Body of pancreas (tissue), 4 donors: ENCODE results near the gene ZMYM2.

ENCODE experiments used
- POLR2A ChIP-seq, 3 donors: fragments of 450-650 bp; IDR thresholded peaks; one replicate each; pipeline ENCODE4 v1.6.1; 2016; ENCODE audit warnings: antibody characterized with exemption in 3 of 3, mild to moderate bottlenecking in 2 of 3
- TF ChIP-seq, protein P1 (sequence below), 7 experiments: fragments of 450-650 bp in 4 of 7; fragments of 200-600 bp in 3 of 7; sonication (generic) in 3 of 7; IDR thresholded peaks; one replicate each; pipeline ENCODE4 v1.5.1; 2016 to 2019; ENCODE audit warnings: antibody characterized with exemption in 7 of 7

DNA sequence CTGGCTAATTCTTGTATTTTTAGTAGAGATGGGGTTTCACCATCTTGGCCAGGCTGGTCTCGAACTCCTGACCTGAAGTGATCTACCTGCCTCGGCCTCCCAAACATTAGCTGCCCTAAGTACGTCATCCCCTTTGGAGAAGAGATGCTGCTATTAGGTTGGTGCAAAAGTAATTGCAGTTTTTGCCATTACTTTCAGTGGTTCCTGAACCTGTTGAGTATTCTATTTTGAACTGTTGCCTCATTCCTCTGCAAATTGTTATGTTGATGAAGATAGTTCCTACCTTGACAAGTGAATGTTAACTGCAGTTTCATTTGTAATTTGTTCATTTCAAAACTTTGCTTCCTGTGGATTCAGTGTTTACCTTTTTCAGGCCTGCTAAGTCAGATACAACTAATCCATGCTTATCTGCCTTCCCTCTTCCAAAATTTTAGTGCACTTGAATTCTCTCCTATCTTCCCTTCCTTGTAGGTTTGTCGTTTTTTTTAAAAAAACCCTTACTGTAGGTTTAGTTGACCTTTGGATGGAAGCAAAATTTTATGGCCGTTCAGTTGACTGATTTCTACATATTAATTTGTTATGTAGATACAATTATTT, 24.0 kb downstream of the ZMYM2 start:
- TF ChIP-seq POLR2A (IDR thresholded peaks at IDR 0.05) = no peak
- TF ChIP-seq, protein P1, sequence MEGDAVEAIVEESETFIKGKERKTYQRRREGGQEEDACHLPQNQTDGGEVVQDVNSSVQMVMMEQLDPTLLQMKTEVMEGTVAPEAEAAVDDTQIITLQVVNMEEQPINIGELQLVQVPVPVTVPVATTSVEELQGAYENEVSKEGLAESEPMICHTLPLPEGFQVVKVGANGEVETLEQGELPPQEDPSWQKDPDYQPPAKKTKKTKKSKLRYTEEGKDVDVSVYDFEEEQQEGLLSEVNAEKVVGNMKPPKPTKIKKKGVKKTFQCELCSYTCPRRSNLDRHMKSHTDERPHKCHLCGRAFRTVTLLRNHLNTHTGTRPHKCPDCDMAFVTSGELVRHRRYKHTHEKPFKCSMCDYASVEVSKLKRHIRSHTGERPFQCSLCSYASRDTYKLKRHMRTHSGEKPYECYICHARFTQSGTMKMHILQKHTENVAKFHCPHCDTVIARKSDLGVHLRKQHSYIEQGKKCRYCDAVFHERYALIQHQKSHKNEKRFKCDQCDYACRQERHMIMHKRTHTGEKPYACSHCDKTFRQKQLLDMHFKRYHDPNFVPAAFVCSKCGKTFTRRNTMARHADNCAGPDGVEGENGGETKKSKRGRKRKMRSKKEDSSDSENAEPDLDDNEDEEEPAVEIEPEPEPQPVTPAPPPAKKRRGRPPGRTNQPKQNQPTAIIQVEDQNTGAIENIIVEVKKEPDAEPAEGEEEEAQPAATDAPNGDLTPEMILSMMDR (IDR thresholded peaks at IDR 0.05) = no peak
